Measurements from ENCODE around the gene EID1. TPM values are rescaled to one million over a fixed set of nuclear protein-coding genes. Genes with fewer than 3 reads are reported as not detected.

EID1 gene
- total RNA-seq, 2 donors from 2014 or later = 108 to 119 TPM

DNA sequence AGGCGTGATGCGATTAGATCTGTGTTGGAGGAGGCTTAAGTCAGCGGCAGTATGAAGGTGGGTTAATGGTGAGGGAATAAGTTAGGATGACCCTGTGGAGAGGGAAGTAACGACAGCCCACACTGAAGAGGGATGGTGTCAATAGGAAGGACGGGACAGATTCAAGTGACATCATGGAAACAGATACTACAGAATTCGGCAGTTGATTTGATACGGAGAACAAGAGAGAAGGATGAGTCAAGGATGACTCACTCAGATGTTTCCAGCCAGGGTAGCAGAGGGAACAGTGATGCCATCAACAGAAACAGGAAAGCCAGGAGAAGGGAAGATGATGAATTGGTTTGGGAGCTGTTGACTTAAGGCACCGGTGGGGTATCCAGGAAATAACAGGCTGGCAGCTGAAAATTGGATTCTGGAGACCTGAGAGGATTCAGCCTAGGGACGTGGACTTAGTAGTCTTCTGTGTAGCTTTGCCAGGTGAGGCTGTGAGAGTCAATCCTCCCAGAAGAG is 47.8 kb downstream of the EID1 start:
- H3K36me3 Mint-ChIP-seq (ENCODE audit: low read depth) = no peaks in the 10 kb centered on the region
- Histone ChIP-seq H3K9ac (ENCODE audit: extremely low read depth, low read length, poor library complexity, severe bottlenecking) (no peak overlapping the region), H3K36me3 (ENCODE audit: control insufficient read depth, insufficient read depth, low read length) (no peaks in the 10 kb centered on the region), H3K4me3 (ENCODE audit: low read length) (no peak overlapping the region), H3K9me3 (ENCODE audit: control insufficient read depth, low read length) (no peaks in the 10 kb centered on the region), H3K27me3 (ENCODE audit: control insufficient read depth, insufficient read depth, low read length, poor library complexity, severe bottlenecking) (no peaks in the 10 kb centered on the region), H3K27ac (ENCODE audit: low read depth, low read length) (no peak overlapping the region), H3K4me1 (ENCODE audit: control insufficient read depth, insufficient read depth, low read length) (no peaks in the 10 kb centered on the region)
- no peak overlapping the region for H3K27ac Mint-ChIP-seq
- TF ChIP-seq CTCF (conservative IDR thresholded peaks at IDR 0.05) = no peak
- H3K27me3 Mint-ChIP-seq (ENCODE audit: insufficient read depth) = no peaks in the 10 kb centered on the region
- H3K9me3 Mint-ChIP-seq = no peaks in the 10 kb centered on the region
- no peak overlapping the region for H3K4me3 Mint-ChIP-seq
- H3K4me1 Mint-ChIP-seq = no peaks in the 10 kb centered on the region
- DNase-seq = no peak
- 75 to 77% methylated on average over 8 to 9 of the region's 9 CpGs for WGBS, 2 experiments (ENCODE audit: insufficient coverage in 1 of 2, insufficient read length in 1 of 2)

GRCh38 chr15:48928877-48929538 is 51.1 kb downstream of the EID1 start:
- H3K27me3 ChIP-seq (ENCODE audit: control insufficient read depth, insufficient read depth, low read length, poor library complexity, severe bottlenecking) = no peaks in the 10 kb centered on the region
- no peak overlapping the region for H3K27ac Mint-ChIP-seq
- no peak for TF ChIP-seq CTCF (conservative IDR thresholded peaks at IDR 0.05)
- no peaks in the 10 kb centered on the region for H3K27me3 Mint-ChIP-seq (ENCODE audit: insufficient read depth)
- no peaks in the 10 kb centered on the region for H3K9me3 Mint-ChIP-seq
- no peak for DNase-seq
- no peak overlapping the region for H3K27ac ChIP-seq (ENCODE audit: low read depth, low read length)
- no peaks in the 10 kb centered on the region for H3K4me1 Mint-ChIP-seq
- no peaks in the 10 kb centered on the region for H3K36me3 ChIP-seq (ENCODE audit: control insufficient read depth, insufficient read depth, low read length)
- no peaks in the 10 kb centered on the region for H3K4me1 ChIP-seq (ENCODE audit: control insufficient read depth, insufficient read depth, low read length)
- H3K9ac ChIP-seq (ENCODE audit: extremely low read depth, low read length, poor library complexity, severe bottlenecking) = no peak overlapping the region
- no peaks in the 10 kb centered on the region for H3K36me3 Mint-ChIP-seq (ENCODE audit: low read depth)
- no peak overlapping the region for H3K4me3 ChIP-seq (ENCODE audit: low read length)
- no peaks in the 10 kb centered on the region for H3K9me3 ChIP-seq (ENCODE audit: control insufficient read depth, low read length)
- WGBS, 2 experiments (ENCODE audit: insufficient coverage in 1 of 2, insufficient read length in 1 of 2) = 93% methylated on average over 6 of the region's 6 CpGs; no CpG with 5 or more reads in 1 of the 2 experiments
- H3K4me3 Mint-ChIP-seq = no peak overlapping the region

GRCh38 chr15:48929661-48930060 is 51.7 kb downstream of the EID1 start:
- Histone ChIP-seq H3K27me3 (ENCODE audit: control insufficient read depth, insufficient read depth, low read length, poor library complexity, severe bottlenecking) (no peaks in the 10 kb centered on the region), H3K9ac (ENCODE audit: extremely low read depth, low read length, poor library complexity, severe bottlenecking) (no peak overlapping the region), H3K36me3 (ENCODE audit: control insufficient read depth, insufficient read depth, low read length) (no peaks in the 10 kb centered on the region), H3K4me1 (ENCODE audit: control insufficient read depth, insufficient read depth, low read length) (no peaks in the 10 kb centered on the region), H3K27ac (ENCODE audit: low read depth, low read length) (no peak overlapping the region), H3K4me3 (ENCODE audit: low read length) (no peak overlapping the region), H3K9me3 (ENCODE audit: control insufficient read depth, low read length) (no peaks in the 10 kb centered on the region)
- H3K9me3 Mint-ChIP-seq = no peaks in the 10 kb centered on the region
- H3K4me3 Mint-ChIP-seq = no peak overlapping the region
- TF ChIP-seq CTCF (conservative IDR thresholded peaks at IDR 0.05) = no peak
- H3K27ac Mint-ChIP-seq = no peak overlapping the region
- WGBS, 2 experiments (ENCODE audit: insufficient coverage in 1 of 2, insufficient read length in 1 of 2) = 90 to 93% methylated on average over 2 to 3 of the region's 3 CpGs
- no peaks in the 10 kb centered on the region for H3K27me3 Mint-ChIP-seq (ENCODE audit: insufficient read depth)
- no peaks in the 10 kb centered on the region for H3K36me3 Mint-ChIP-seq (ENCODE audit: low read depth)
- no peak for DNase-seq
- H3K4me1 Mint-ChIP-seq = no peaks in the 10 kb centered on the region

Other genes with a start within 250 kb of the EID1 start
- gene FBN1, start 232.4 kb upstream of the EID1 start, total RNA-seq = 1 to 10 TPM; 5.5 to 5.9 TPM
- gene CEP152, start 67.1 kb upstream of the EID1 start, total RNA-seq = 10 to 100 TPM; 12.3 to 19.1 TPM
- gene SHC4, start 85.8 kb downstream of the EID1 start, total RNA-seq = under 1 TPM; 0.29 to 0.58 TPM
- 10 to 100 TPM; 49.4 to 51.0 TPM for gene SECISBP2L, start 168.3 kb downstream of the EID1 start, total RNA-seq